Activated naive CD8-positive, alpha-beta T cell treated with anti-CD3 and anti-CD28 coated beads, Interleukin-2, amount 50 U/mL, for 24 hours (primary cell): Measurements from ENCODE around the gene SOWAHB.

Source experiments
- ATAC-seq: fragments of 150-1000 bp; cut with Tn5 transposase; one replicate; pipeline ENCODE4 v1.10.0; 2021
- DNase-seq: peaks from one replicate; pipeline ENCODE4 v3.0.0; 2021
- H3K27ac Mint-ChIP-seq: one replicate; pipeline ENCODE4 v1.8.0; 2021; ENCODE audit warnings: mild to moderate bottlenecking, mixed read lengths
- H3K27me3 Mint-ChIP-seq: one replicate; pipeline ENCODE4 v1.8.0; 2021; ENCODE audit warnings: mixed read lengths
- H3K36me3 Mint-ChIP-seq: one replicate; pipeline ENCODE4 v1.8.0; 2021; ENCODE audit warnings: low read depth, mixed read lengths
- H3K4me1 Mint-ChIP-seq: one replicate; pipeline ENCODE4 v1.8.0; 2021; ENCODE audit warnings: mixed read lengths
- H3K4me3 Mint-ChIP-seq: one replicate; pipeline ENCODE4 v1.8.0; 2021; ENCODE audit warnings: mild to moderate bottlenecking, moderate library complexity, mixed read lengths
- H3K9me3 Mint-ChIP-seq: one replicate; pipeline ENCODE4 v1.8.0; 2021; ENCODE audit warnings: mixed read lengths

SOWAHB gene

GRCh38 chr4:76897536-76898384, at the start of gene SOWAHB:
Gene SOWAHB, minus strand, starts transcription at chr4:76898144. Its CDS starts 295 bp downstream, at chr4:76897849.
- Mint-ChIP-seq H3K9me3 (no peaks in the 10 kb centered on the region), H3K27ac (no peak within 1 kb of the TSS), H3K4me1 (peaks cover 7% of the 10 kb centered on the region), H3K27me3 (peaks cover 46% of the 10 kb centered on the region), H3K4me3 (peak within 1 kb of the TSS; percentile 68), H3K36me3 (no peaks in the 10 kb centered on the region)
- peak; percentile 59 for ATAC-seq
- DNase-seq: peak; percentile 18

GRCh38 chr4:76947369-76947768, 49.4 kb upstream of the SOWAHB start:
- no peak for DNase-seq
- peaks cover 23% of the 10 kb centered on the region for H3K4me1 Mint-ChIP-seq

GRCh38 chr4:76943790-76944189, 45.8 kb upstream of the SOWAHB start:
- H3K4me3 Mint-ChIP-seq: no peak overlapping the region
- H3K27me3 Mint-ChIP-seq: no peaks in the 10 kb centered on the region
- no peak for DNase-seq
- H3K4me1 Mint-ChIP-seq: peaks cover 8% of the 10 kb centered on the region
- no peak overlapping the region for H3K27ac Mint-ChIP-seq
- peaks cover 7% of the 10 kb centered on the region for H3K36me3 Mint-ChIP-seq
- ATAC-seq: no peak
- peaks cover 19% of the 10 kb centered on the region for H3K9me3 Mint-ChIP-seq

More at GRCh38 chr4:76947369-76947768, 49.4 kb upstream of the SOWAHB start:
- H3K27me3 Mint-ChIP-seq: peaks cover 2% of the 10 kb centered on the region
- no peak overlapping the region for H3K27ac Mint-ChIP-seq
- ATAC-seq: no peak
- H3K4me3 Mint-ChIP-seq: no peak overlapping the region
- H3K36me3 Mint-ChIP-seq: peaks cover 3% of the 10 kb centered on the region
- H3K9me3 Mint-ChIP-seq: peaks cover 3% of the 10 kb centered on the region

- ATAC-seq (no peak), DNase-seq (no peak)
- Mint-ChIP-seq H3K27me3 (no peaks in the 10 kb centered on the region), H3K27ac (no peak overlapping the region), H3K4me1 (peaks cover 3% of the 10 kb centered on the region), H3K36me3 (peaks cover 6% of the 10 kb centered on the region), H3K9me3 (peaks cover 19% of the 10 kb centered on the region), H3K4me3 (no peak overlapping the region)
Observed at GRCh38 chr4:76943129-76943620, 45.2 kb upstream of the SOWAHB start.

GRCh38 chr4:76939184-76939583, 41.2 kb upstream of the SOWAHB start:
- DNase-seq (no peak), ATAC-seq (no peak)
- no peak overlapping the region for H3K4me3 Mint-ChIP-seq
- H3K36me3 Mint-ChIP-seq: peaks cover 6% of the 10 kb centered on the region
- no peaks in the 10 kb centered on the region for H3K4me1 Mint-ChIP-seq
- H3K27ac Mint-ChIP-seq: no peak overlapping the region
- H3K9me3 Mint-ChIP-seq: peaks cover 23% of the 10 kb centered on the region
- no peaks in the 10 kb centered on the region for H3K27me3 Mint-ChIP-seq

GRCh38 chr4:76931576-76932276, 33.8 kb upstream of the SOWAHB start:
- DNase-seq: no peak
- no peak for ATAC-seq
- Mint-ChIP-seq H3K4me1 (no peaks in the 10 kb centered on the region), H3K9me3 (peaks cover 5% of the 10 kb centered on the region), H3K36me3 (no peaks in the 10 kb centered on the region), H3K27me3 (no peaks in the 10 kb centered on the region), H3K27ac (no peak overlapping the region), H3K4me3 (no peak overlapping the region)

- Mint-ChIP-seq H3K9me3 (no peaks in the 10 kb centered on the region), H3K4me1 (no peaks in the 10 kb centered on the region), H3K36me3 (no peaks in the 10 kb centered on the region), H3K4me3 (no peak overlapping the region), H3K27ac (no peak overlapping the region), H3K27me3 (no peaks in the 10 kb centered on the region)
- DNase-seq: no peak
- no peak for ATAC-seq
Observed at GRCh38 chr4:76931087-76931486, 33.1 kb upstream of the SOWAHB start.

- DNase-seq: no peak
- Mint-ChIP-seq H3K4me1 (no peaks in the 10 kb centered on the region), H3K27me3 (no peaks in the 10 kb centered on the region), H3K36me3 (no peaks in the 10 kb centered on the region), H3K27ac (no peak overlapping the region), H3K4me3 (no peak overlapping the region), H3K9me3 (no peaks in the 10 kb centered on the region)
- no peak for ATAC-seq
Observed at GRCh38 chr4:76930685-76931084, 32.7 kb upstream of the SOWAHB start.

- H3K9me3 Mint-ChIP-seq: no peaks in the 10 kb centered on the region
- no peak for DNase-seq
- H3K36me3 Mint-ChIP-seq: no peaks in the 10 kb centered on the region
- no peak for ATAC-seq
- no peaks in the 10 kb centered on the region for H3K4me1 Mint-ChIP-seq
- H3K4me3 Mint-ChIP-seq: no peak overlapping the region
- no peaks in the 10 kb centered on the region for H3K27me3 Mint-ChIP-seq
- no peak overlapping the region for H3K27ac Mint-ChIP-seq
Observed at GRCh38 chr4:76926841-76927240, 28.9 kb upstream of the SOWAHB start.

GRCh38 chr4:76923619-76924357, 25.8 kb upstream of the SOWAHB start:
- no peak for ATAC-seq
- no peaks in the 10 kb centered on the region for H3K27me3 Mint-ChIP-seq

GRCh38 chr4:76920715-76921114, 22.8 kb upstream of the SOWAHB start:
- Mint-ChIP-seq H3K9me3 (no peaks in the 10 kb centered on the region), H3K27ac (no peak overlapping the region), H3K27me3 (no peaks in the 10 kb centered on the region), H3K36me3 (no peaks in the 10 kb centered on the region), H3K4me1 (no peaks in the 10 kb centered on the region), H3K4me3 (no peak overlapping the region)
- ATAC-seq: no peak
- no peak for DNase-seq

More at GRCh38 chr4:76923619-76924357, 25.8 kb upstream of the SOWAHB start:
- Mint-ChIP-seq H3K4me3 (no peak overlapping the region), H3K36me3 (no peaks in the 10 kb centered on the region), H3K9me3 (no peaks in the 10 kb centered on the region), H3K4me1 (no peaks in the 10 kb centered on the region), H3K27ac (no peak overlapping the region)
- no peak for DNase-seq

- Mint-ChIP-seq H3K9me3 (peaks cover 7% of the 10 kb centered on the region), H3K27me3 (no peaks in the 10 kb centered on the region), H3K36me3 (no peaks in the 10 kb centered on the region), H3K4me1 (no peaks in the 10 kb centered on the region), H3K27ac (no peak overlapping the region), H3K4me3 (no peak overlapping the region)
- DNase-seq (no peak), ATAC-seq (no peak)
Observed at GRCh38 chr4:76909711-76910110, 11.8 kb upstream of the SOWAHB start.

- no peaks in the 10 kb centered on the region for H3K4me1 Mint-ChIP-seq
- H3K4me3 Mint-ChIP-seq: no peak overlapping the region
- ATAC-seq (no peak), DNase-seq (no peak)
- no peaks in the 10 kb centered on the region for H3K36me3 Mint-ChIP-seq
- peak overlapping the region; percentile 20 for H3K27ac Mint-ChIP-seq
- H3K9me3 Mint-ChIP-seq: peaks cover 7% of the 10 kb centered on the region
- H3K27me3 Mint-ChIP-seq: no peaks in the 10 kb centered on the region
Observed at GRCh38 chr4:76905521-76905920, 7.6 kb upstream of the SOWAHB start.

GRCh38 chr4:76904646-76905190, 6.8 kb upstream of the SOWAHB start:
- Mint-ChIP-seq H3K36me3 (no peaks in the 10 kb centered on the region), H3K4me1 (no peaks in the 10 kb centered on the region), H3K27ac (no peak overlapping the region), H3K27me3 (peaks cover 6% of the 10 kb centered on the region), H3K9me3 (peaks cover 7% of the 10 kb centered on the region), H3K4me3 (no peak overlapping the region)
- no peak for ATAC-seq
- DNase-seq: no peak
